GM12873 (cell line): Measurements from ENCODE around the gene GFOD1.

Experiments
- CTCF ChIP-seq: IDR thresholded peaks from 2 replicates; pipeline ENCODE4 v1.5.1; 2012; ENCODE audit warnings: low read depth, mild to moderate bottlenecking, moderate library complexity, low read length, control low read depth; ENCODE audit not compliant: insufficient read depth; ENCODE audit errors: missing control alignments

GFOD1 gene

DNA sequence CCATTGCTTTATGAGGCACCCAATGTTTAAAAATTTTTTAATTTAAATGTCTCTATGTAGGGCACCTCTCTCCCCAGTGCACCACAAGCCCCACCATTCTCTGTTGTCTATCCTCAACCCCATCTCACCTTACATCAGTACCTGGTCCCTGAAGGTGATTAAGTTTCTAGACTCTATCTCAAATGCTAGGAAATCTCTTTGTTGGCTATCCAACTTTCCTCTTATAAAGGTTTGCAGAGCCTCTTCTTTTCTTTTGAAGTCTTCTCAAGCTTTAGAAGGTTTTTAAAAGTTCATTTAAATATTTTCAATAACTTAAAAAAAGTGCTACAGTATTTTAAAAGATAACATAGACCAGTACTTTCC, 82.5 kb downstream of the GFOD1 start:
- no peak for TF ChIP-seq CTCF

- TF ChIP-seq CTCF, result no peak
Observed at GRCh38 chr6:13404228-13404891, 83.0 kb downstream of the GFOD1 start.

GRCh38 chr6:13402711-13403110, 84.7 kb downstream of the GFOD1 start:
- TF ChIP-seq CTCF, result no peak

DNA sequence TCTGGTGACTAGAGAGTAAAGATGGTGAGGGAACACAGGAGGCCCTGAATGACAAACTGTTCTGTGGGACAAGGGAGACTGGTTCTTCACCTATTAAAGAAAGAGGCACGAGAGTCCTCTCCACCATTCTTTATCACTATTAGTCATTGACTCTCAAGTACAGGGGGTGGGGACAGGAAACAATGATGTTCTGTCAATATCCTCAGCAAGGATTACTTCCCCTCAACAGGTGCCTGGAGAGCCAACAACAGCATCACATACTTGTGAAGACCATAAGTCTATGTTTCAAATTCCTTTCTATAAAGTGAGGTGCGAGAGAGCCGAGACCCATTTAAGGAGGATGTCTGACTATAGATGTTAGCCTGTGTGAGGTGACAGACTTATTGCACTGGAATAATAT, 86.6 kb downstream of the GFOD1 start:
- no peak for TF ChIP-seq CTCF

DNA sequence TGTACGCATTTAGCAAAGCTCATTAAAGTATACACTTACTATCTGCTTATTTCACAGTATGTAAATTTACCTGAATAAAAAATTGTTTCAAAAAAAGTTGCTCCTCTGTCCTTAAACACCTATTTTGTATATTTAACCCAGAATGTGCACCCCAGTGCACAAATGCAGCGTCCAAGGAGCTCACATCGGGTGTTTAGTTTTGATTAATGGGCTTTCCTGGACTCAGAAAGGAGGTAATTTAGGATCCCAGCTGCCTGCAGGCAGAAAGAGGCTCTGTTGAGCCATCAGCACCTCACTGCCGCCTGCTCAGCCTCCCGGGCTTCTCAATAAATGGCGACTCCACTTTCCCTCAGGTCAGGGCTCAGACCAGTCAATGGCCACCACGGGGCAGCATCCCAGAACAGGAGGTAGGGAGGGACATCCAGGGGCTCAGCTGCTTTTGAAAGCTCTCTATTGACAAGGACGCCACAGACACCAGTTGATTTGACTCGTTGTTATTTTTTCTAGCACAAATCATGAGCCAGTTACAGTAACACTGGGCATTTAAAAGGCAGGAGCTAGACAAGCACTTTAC, 88.9 kb downstream of the GFOD1 start:
- no peak for TF ChIP-seq CTCF

DNA sequence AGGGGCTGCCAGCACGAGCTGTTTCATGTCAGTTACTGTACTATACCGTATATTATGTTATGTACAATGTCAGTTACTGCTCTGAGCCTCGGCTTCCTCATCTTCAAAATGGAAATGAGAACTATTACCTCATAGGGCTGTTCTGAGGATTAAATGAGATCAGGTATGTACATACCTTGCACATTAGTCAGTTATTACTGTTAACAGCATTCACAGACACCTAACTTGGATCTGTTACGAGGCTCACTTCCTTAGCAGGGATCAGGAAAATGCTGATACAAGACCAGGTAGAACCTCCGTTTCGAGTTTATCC, 89.4 kb downstream of the GFOD1 start:
- no peak for TF ChIP-seq CTCF

- TF ChIP-seq CTCF, result no peak
Observed at GRCh38 chr6:13397359-13398068, 89.9 kb downstream of the GFOD1 start.
